Endothelial cell of umbilical vein (primary cell): ENCODE measurements around the gene FOXJ3. TPM values are rescaled to one million over a fixed set of nuclear protein-coding genes. Genes with fewer than 3 reads are reported as not detected.

Experiments used
- BruUV-seq: library from RNA; stranded (reverse); fragments of 400-500 nt; replicated peaks from 2 replicates; lab custom pipeline; 2021; lab: Mats Ljungman, UMichigan
- CTCF ChIA-PET: fragments of 300-600, 350-600 bp; sonication (Branson Sonifier 250); formaldehyde crosslinking; loops from one replicate; lab custom pipeline; 2021; ENCODE audit warnings: antibody characterized with exemption, inconsistent platforms; lab: Charles Lee
- POLR2A ChIA-PET: fragments of 300-600, 350-600 bp; sonication (Branson Sonifier 250); formaldehyde crosslinking; loops from one replicate; lab custom pipeline; 2021; ENCODE audit warnings: antibody characterized with exemption, inconsistent platforms; lab: Charles Lee
- DNase-seq: peaks from one replicate; pipeline ENCODE4 v3.0.0-alpha.2; 2011; ENCODE audit warnings: low read depth, low spot score
- FAIRE-seq: peaks from 2 replicates; lab custom pipeline; 2011; peaks lifted over from hg19 to GRCh38; lab: Jason Lieb, UNC
- H2AFZ ChIP-seq: 2 replicates; pipeline ENCODE4 v1.6.0; 2012; ENCODE audit warnings: low read depth, low read length, control low read depth, inconsistent platforms
- H3K27ac ChIP-seq: 2 replicates; pipeline ENCODE4 v1.5.1; 2011; ENCODE audit warnings: low read depth, mild to moderate bottlenecking, control low read depth, low read length, moderate library complexity; ENCODE audit not compliant: insufficient read depth
- H3K27me3 ChIP-seq, 2 experiments: 2 replicates each; pipeline versions ENCODE4 v1.6.0 to v1.6.1; 2011; ENCODE audit warnings: low read length in 2 of 2, mixed read lengths in 1 of 2; ENCODE audit not compliant: control insufficient read depth in 2 of 2, insufficient read depth in 2 of 2
- H3K36me3 ChIP-seq, 2 experiments: 2 replicates in 1 of 2; 3 replicates in 1 of 2; pipeline ENCODE4 v1.5.1; 2011; ENCODE audit warnings: low read length in 2 of 2, mild to moderate bottlenecking in 1 of 2, moderate library complexity in 1 of 2; ENCODE audit not compliant: control insufficient read depth in 2 of 2, insufficient read depth in 2 of 2; ENCODE audit errors: extremely low read depth in 1 of 2
- H3K4me1 ChIP-seq: 3 replicates; pipeline ENCODE4 v1.5.1; 2011; ENCODE audit warnings: mild to moderate bottlenecking, low read length; ENCODE audit not compliant: control insufficient read depth, insufficient read depth; ENCODE audit errors: extremely low read depth
- H3K4me2 ChIP-seq: 2 replicates; pipeline ENCODE4 v1.6.1; 2011; ENCODE audit warnings: low read length, control low read depth, mixed read lengths; ENCODE audit not compliant: insufficient read depth
- H3K4me3 ChIP-seq, 3 experiments: fragments of 200-600 bp in 1 of 3; sonication (generic), shearing (Covaris generic) in 1 of 3; replicated peaks in 1 of 3; 2 replicates each; pipeline ENCODE4 v1.5.1; 2011 to 2016; ENCODE audit warnings: control low read depth in 3 of 3, low read length in 3 of 3, mild to moderate bottlenecking in 2 of 3, inconsistent platforms in 1 of 3, low read depth in 1 of 3, moderate library complexity in 1 of 3; ENCODE audit not compliant: insufficient read depth in 1 of 3
- H3K79me2 ChIP-seq: 2 replicates; pipeline ENCODE4 v1.6.0; 2012; ENCODE audit warnings: low read length, inconsistent platforms; ENCODE audit not compliant: control insufficient read depth, insufficient read depth
- H3K9ac ChIP-seq: replicated peaks from 2 replicates; pipeline ENCODE3; 2011; ENCODE audit warnings: low read length, control low read depth; ENCODE audit not compliant: insufficient read depth; ENCODE audit errors: extremely low read depth
- H3K9me1 ChIP-seq: replicated peaks from 3 replicates; pipeline ENCODE4 v1.6.0; 2011; ENCODE audit warnings: mild to moderate bottlenecking, low read length; ENCODE audit not compliant: control insufficient read depth, insufficient read depth; ENCODE audit errors: extremely low read depth
- H3K9me3 ChIP-seq: replicated peaks from 2 replicates; pipeline ENCODE4 v1.5.1; 2012; ENCODE audit warnings: low read length, inconsistent platforms; ENCODE audit not compliant: control insufficient read depth, insufficient read depth
- H4K20me1 ChIP-seq: replicated peaks from 2 replicates; pipeline ENCODE3; 2011; ENCODE audit warnings: mild to moderate bottlenecking, low read length; ENCODE audit not compliant: control insufficient read depth, insufficient read depth; ENCODE audit errors: extremely low read depth
- CTCF ChIP-seq, 2 donors: IDR thresholded peaks; 1 replicate in 1 of 2; 2 replicates in 1 of 2; pipeline ENCODE4 v1.5.1; 2011; ENCODE audit warnings: low read length in 2 of 2, mild to moderate bottlenecking in 2 of 2, moderate library complexity in 2 of 2, control low read depth in 1 of 2, inconsistent platforms in 1 of 2, low read depth in 1 of 2; ENCODE audit not compliant: insufficient read depth in 1 of 2; ENCODE audit errors: extremely low read depth in 1 of 2
- EZH2 ChIP-seq: IDR thresholded peaks from 2 replicates; pipeline ENCODE4 v1.6.1; 2012; ENCODE audit warnings: borderline replicate concordance, low read depth, mild to moderate bottlenecking, moderate library complexity, low read length, inconsistent platforms; ENCODE audit not compliant: severe bottlenecking
- FOS ChIP-seq: IDR thresholded peaks from 2 replicates; pipeline ENCODE4 v1.6.1; 2011; ENCODE audit warnings: mild to moderate bottlenecking, low read length, moderate library complexity, borderline replicate concordance; ENCODE audit not compliant: insufficient read depth
- GATA2 ChIP-seq: IDR thresholded peaks from 2 replicates; pipeline ENCODE4 v1.7.0; 2011; ENCODE audit warnings: low read depth, mild to moderate bottlenecking, moderate library complexity, mixed read lengths, low read length; ENCODE audit not compliant: insufficient read length, insufficient read depth
- JUN ChIP-seq: IDR thresholded peaks from 2 replicates; pipeline ENCODE4 v1.6.1; 2011; ENCODE audit warnings: borderline replicate concordance, low read depth; ENCODE audit not compliant: insufficient read length, insufficient read depth
- MYC ChIP-seq: IDR thresholded peaks from one replicate; pipeline ENCODE4 v1.6.1; 2011; ENCODE audit warnings: mild to moderate bottlenecking, low read depth, low read length
- POLR2A ChIP-seq: IDR thresholded peaks from 2 replicates; pipeline ENCODE4 v1.6.1; 2012; ENCODE audit warnings: low read depth, mild to moderate bottlenecking, control low read depth, low read length
- POLR2AphosphoS5 ChIP-seq: IDR thresholded peaks from 2 replicates; pipeline ENCODE4 v1.6.1; 2012; ENCODE audit warnings: low read depth, mild to moderate bottlenecking, control low read depth, low read length, moderate library complexity; ENCODE audit not compliant: insufficient read depth
- dilution Hi-C: fragments of 300-500 bp; cut with MboI; formaldehyde crosslinking; loops from one replicate; pipeline ENCODE4 v1.15.0; 2019; ENCODE audit warnings: low sequenced_read_pairs; ENCODE audit not compliant: extremely low pct_ligation_motif_present
- intact Hi-C: fragments of 100-400 bp; cut with micrococcal nuclease; formaldehyde crosslinking; loops from one replicate; pipeline ENCODE4 v1.10.0; 2022
- polyA plus RNA-seq, 4 experiments: library from polyadenylated mRNA; depleted of rRNA in 3 of 4; stranded (reverse) in 3 of 4; unstranded in 1 of 4; fragments of >200 nt; gene quantifications; 2 replicates each; pipeline versions ENCODE4 v1.2.1 to v1.2.3, GENCODE V29; 2011 to 2012; ENCODE audit warnings: missing spikeins in 1 of 4
- total RNA-seq: library from RNA; stranded (reverse); gene quantifications from 2 replicates; pipeline ENCODE4 v1.2.3, GENCODE V29; 2021

Gene FOXJ3
- total and polyA plus RNA-seq, 2 donors (not counting 3 experiments of a cell fraction or from before 2014, with no cell fraction given), result 34.7 to 38.8 TPM

- CTCF ChIA-PET, result interaction anchor here (2.7 kb wide), 1 partner anchor 10 kb away, joined by 11 read pairs; no protein-coding TSS in a partner anchor
- H3K27me3 ChIP-seq, result no peaks in the 10 kb centered on the region
- H3K27ac ChIP-seq, result no peak overlapping the region
- H3K9me3 ChIP-seq, result no peaks in the 10 kb centered on the region
- no peak overlapping the region for H3K4me2 ChIP-seq
- POLR2A ChIA-PET, result no interaction called here
- no peaks in the 10 kb centered on the region for H3K4me1 ChIP-seq
- intact Hi-C loops (no loop called here), dilution Hi-C loops (no loop called here)
- H3K79me2 ChIP-seq, result peaks cover 82% of the 10 kb centered on the region
- no peaks in the 10 kb centered on the region for H3K9me1 ChIP-seq
- H3K9ac ChIP-seq, result no peak overlapping the region
- H2AFZ ChIP-seq, result no peak overlapping the region
- DNase-seq (no peak), FAIRE-seq (no peak)
- H4K20me1 ChIP-seq, result peaks cover 12% of the 10 kb centered on the region
- no peak for TF ChIP-seq CTCF (IDR thresholded peaks at IDR 0.05; ENCODE audit: extremely low read depth in 1 of 2, insufficient read depth in 1 of 2, low read depth in 1 of 2, low read length in 2 of 2)
- no peak for TF ChIP-seq GATA2
- no peak for TF ChIP-seq FOS
- TF ChIP-seq POLR2A, result no peak
- no peak for TF ChIP-seq JUN
- TF ChIP-seq POLR2AphosphoS5, result no peak
- TF ChIP-seq MYC, result no peak
- TF ChIP-seq EZH2, result no peak
- no TSS peak for BruUV-seq
- no peaks in the 10 kb centered on the region for H3K36me3 ChIP-seq
- H3K4me3 ChIP-seq, result no peak overlapping the region
Measured at GRCh38 chr1:42312576-42313212, 22.3 kb downstream of the FOXJ3 start.
